B cell (primary cell): Measurements from ENCODE around the gene PALLD. TPM values are rescaled to one million over a fixed set of nuclear protein-coding genes. Genes with fewer than 3 reads are reported as not detected.

Experiments
- ATAC-seq: fragments of 200-7000 bp; cut with Tn5 transposase; one replicate; pipeline ENCODE4 v1.10.0; 2021; ENCODE audit warnings: low read depth, mild to moderate bottlenecking, moderate number of reproducible peaks, moderate library complexity
- CTCF ChIA-PET: fragments of 350-600 bp; sonication (Branson Sonifier 250); formaldehyde crosslinking; loops from one replicate; lab custom pipeline; 2021; ENCODE audit warnings: antibody characterized with exemption, inconsistent platforms; lab: Charles Lee
- POLR2A ChIA-PET: fragments of 350-600 bp; sonication (Branson Sonifier 250); formaldehyde crosslinking; loops from one replicate; lab custom pipeline; 2021; ENCODE audit warnings: antibody characterized with exemption; lab: Charles Lee
- DNase-seq: peaks from one replicate; pipeline ENCODE4 v3.0.0; 2013
- H2AFZ ChIP-seq: 2 replicates; pipeline ENCODE4 v1.6.1; 2012; ENCODE audit warnings: mild to moderate bottlenecking, low read depth, low read length; ENCODE audit not compliant: insufficient read depth, poor library complexity, severe bottlenecking
- H3K27ac ChIP-seq, 2 donors: 1 replicate in 1 of 2; 2 replicates in 1 of 2; pipeline ENCODE4 v1.5.1; 2012 to 2013; ENCODE audit warnings: low read length in 2 of 2, mild to moderate bottlenecking in 2 of 2, moderate library complexity in 1 of 2
- H3K27me3 ChIP-seq, 4 experiments: fragments of 200-600 bp in 1 of 4; sonication (generic) in 1 of 4; replicated peaks in 1 of 4; 1 replicate in 2 of 4; 2 replicates in 2 of 4; pipeline versions ENCODE4 v1.6.1 to v1.7.0; 2013 to 2016; ENCODE audit warnings: low read length in 3 of 4, mild to moderate bottlenecking in 2 of 4, mixed read lengths in 1 of 4, moderate library complexity in 1 of 4; ENCODE audit not compliant: insufficient read depth in 4 of 4, control insufficient read depth in 3 of 4; ENCODE audit errors: control extremely low read depth in 1 of 4
- H3K36me3 ChIP-seq, 2 experiments: replicated peaks in 1 of 2; 1 replicate in 1 of 2; 2 replicates in 1 of 2; pipeline versions ENCODE4 v1.6.1 to v1.7.1; 2013; ENCODE audit warnings: low read length in 1 of 2; ENCODE audit not compliant: insufficient read depth in 2 of 2, control insufficient read depth in 1 of 2; ENCODE audit errors: control extremely low read depth in 1 of 2, extremely low read depth in 1 of 2
- H3K4me1 ChIP-seq, 2 donors: fragments of 200-600 bp in 1 of 2; sonication (generic) in 1 of 2; 1 replicate in 1 of 2; 2 replicates in 1 of 2; pipeline versions ENCODE4 v1.5.1 to v1.6.1; 2013 to 2017; ENCODE audit warnings: low read length in 2 of 2; ENCODE audit not compliant: control insufficient read depth in 2 of 2, insufficient read depth in 2 of 2
- H3K4me2 ChIP-seq: replicated peaks from 2 replicates; pipeline ENCODE3; 2012; ENCODE audit warnings: mild to moderate bottlenecking, low read depth, low read length; ENCODE audit not compliant: poor library complexity, severe bottlenecking
- H3K4me3 ChIP-seq, 5 experiments: fragments of 200-600 bp in 1 of 5; sonication (generic) in 1 of 5; 1 replicate in 3 of 5; 2 replicates in 2 of 5; pipeline versions ENCODE4 v1.5.1 to v1.7.0; 2011 to 2016; ENCODE audit warnings: low read length in 4 of 5, mild to moderate bottlenecking in 4 of 5, low read depth in 2 of 5, control low read depth in 1 of 5, moderate library complexity in 1 of 5; ENCODE audit not compliant: insufficient read depth in 1 of 5; ENCODE audit errors: control extremely low read depth in 1 of 5, extremely low read depth in 1 of 5
- H3K79me2 ChIP-seq: fragments of 200-600 bp; sonication (generic); one replicate; pipeline ENCODE4 v1.6.0; 2016; ENCODE audit warnings: low read length; ENCODE audit not compliant: control insufficient read depth, insufficient read depth
- H3K9ac ChIP-seq: fragments of 200-600 bp; sonication (generic); 2 replicates; pipeline ENCODE4 v1.6.1; 2017; ENCODE audit warnings: mild to moderate bottlenecking, low read length, moderate library complexity
- H3K9me3 ChIP-seq, 3 donors: one replicate each; pipeline versions ENCODE4 v1.6.1 to v1.7.1; 2013; ENCODE audit warnings: low read length in 2 of 3; ENCODE audit not compliant: control insufficient read depth in 2 of 3, insufficient read depth in 1 of 3; ENCODE audit errors: control extremely low read depth in 1 of 3
- H4K20me1 ChIP-seq: 2 replicates; pipeline ENCODE4 v1.6.0; 2012; ENCODE audit warnings: mild to moderate bottlenecking, low read length; ENCODE audit not compliant: insufficient read depth, control insufficient read depth, poor library complexity, severe bottlenecking
- H3K27ac Mint-ChIP-seq: one replicate; pipeline ENCODE4 v1.8.0; 2021; ENCODE audit warnings: mixed read lengths
- H3K27me3 Mint-ChIP-seq: one replicate; pipeline ENCODE4 v1.8.0; 2021; ENCODE audit warnings: mixed read lengths
- H3K4me1 Mint-ChIP-seq: one replicate; pipeline ENCODE4 v1.8.0; 2021; ENCODE audit warnings: mixed read lengths
- H3K4me3 Mint-ChIP-seq: one replicate; pipeline ENCODE4 v1.8.0; 2021; ENCODE audit warnings: mixed read lengths
- H3K9me3 Mint-ChIP-seq: one replicate; pipeline ENCODE4 v1.8.0; 2022; ENCODE audit warnings: mixed read lengths; ENCODE audit not compliant: insufficient read depth
- EZH2 ChIP-seq: IDR thresholded peaks from 2 replicates; pipeline ENCODE4 v1.6.1; 2012; ENCODE audit warnings: borderline replicate concordance, low read depth, mild to moderate bottlenecking, moderate library complexity, low read length; ENCODE audit not compliant: insufficient read depth, poor library complexity, severe bottlenecking
- WGBS: methylation state at CpG from one replicate; pipeline ENCODE4 v1.1.5; 2013; ENCODE audit warnings: missing lambda C conversion rate; ENCODE audit not compliant: insufficient coverage; 5-methylcytosine and 5-hydroxymethylcytosine counted together
- intact Hi-C: fragments of 100-400 bp; cut with micrococcal nuclease; formaldehyde crosslinking; loops from one replicate; pipeline ENCODE4 v1.10.0; 2022
- polyA plus RNA-seq: library from polyadenylated mRNA; depleted of rRNA; stranded (reverse); fragments of >200 nt; gene quantifications from 2 replicates; pipeline ENCODE4 v1.2.3, GENCODE V29; 2012
- total RNA-seq, 2 donors: library from RNA; stranded (reverse); fragments of 120-200 nt in 1 of 2; gene quantifications; 1 replicate in 1 of 2; 2 replicates in 1 of 2; pipeline versions ENCODE4 v1.2.3 to v1.2.4, GENCODE V29; 2013 to 2022
- TF ChIP-seq, protein P1 (sequence below): fragments of 200-600 bp; IDR thresholded peaks from one replicate; pipeline ENCODE4 v1.8.0; 2022; ENCODE audit warnings: antibody characterized with exemption, mild to moderate bottlenecking

The PALLD gene
- total and polyA plus RNA-seq, 2 donors (not counting 1 experiment from before 2014, with no cell fraction given) = 0.63 to 0.71 TPM

DNA sequence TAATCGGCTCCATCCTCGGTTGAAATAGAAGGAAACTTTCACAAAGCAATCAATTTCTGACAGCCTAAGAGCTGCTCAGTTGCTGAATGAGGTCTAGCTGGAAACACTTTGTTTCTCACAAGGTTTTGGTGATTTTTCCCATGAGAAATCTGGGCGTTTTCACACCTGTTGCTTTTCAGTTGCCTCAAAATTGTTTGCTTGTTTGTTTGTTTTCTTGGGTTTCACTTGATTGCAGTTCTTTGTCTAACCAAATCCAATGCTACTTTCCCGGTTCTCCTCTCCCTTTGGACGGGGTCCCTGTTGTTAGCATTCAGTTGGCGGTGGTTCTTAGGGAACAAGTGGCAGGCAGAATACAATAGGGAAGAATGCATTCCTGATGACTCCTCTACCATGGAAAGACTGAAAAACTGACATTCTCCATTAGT is 135.5 kb downstream of the PALLD start:
- Histone ChIP-seq H4K20me1 (no peaks in the 10 kb centered on the region), H3K36me3 (no peaks in the 10 kb centered on the region), H3K9me3 (no peaks in the 10 kb centered on the region), H2AFZ (no peak overlapping the region), H3K27me3 (peaks cover 0 to 46% (median 19%) of the 10 kb centered on the region in 4 experiments), H3K9ac (no peak overlapping the region), H3K4me2 (no peak overlapping the region), H3K4me1 (peaks cover 7 to 9% of the 10 kb centered on the region in 2 donors), H3K4me3 (no peak overlapping the region), H3K79me2 (no peaks in the 10 kb centered on the region), H3K27ac (no peak overlapping the region)
- no peak for ATAC-seq
- ChIA-PET CTCF (no interaction called here), POLR2A (no interaction called here)
- TF ChIP-seq, protein P1, sequence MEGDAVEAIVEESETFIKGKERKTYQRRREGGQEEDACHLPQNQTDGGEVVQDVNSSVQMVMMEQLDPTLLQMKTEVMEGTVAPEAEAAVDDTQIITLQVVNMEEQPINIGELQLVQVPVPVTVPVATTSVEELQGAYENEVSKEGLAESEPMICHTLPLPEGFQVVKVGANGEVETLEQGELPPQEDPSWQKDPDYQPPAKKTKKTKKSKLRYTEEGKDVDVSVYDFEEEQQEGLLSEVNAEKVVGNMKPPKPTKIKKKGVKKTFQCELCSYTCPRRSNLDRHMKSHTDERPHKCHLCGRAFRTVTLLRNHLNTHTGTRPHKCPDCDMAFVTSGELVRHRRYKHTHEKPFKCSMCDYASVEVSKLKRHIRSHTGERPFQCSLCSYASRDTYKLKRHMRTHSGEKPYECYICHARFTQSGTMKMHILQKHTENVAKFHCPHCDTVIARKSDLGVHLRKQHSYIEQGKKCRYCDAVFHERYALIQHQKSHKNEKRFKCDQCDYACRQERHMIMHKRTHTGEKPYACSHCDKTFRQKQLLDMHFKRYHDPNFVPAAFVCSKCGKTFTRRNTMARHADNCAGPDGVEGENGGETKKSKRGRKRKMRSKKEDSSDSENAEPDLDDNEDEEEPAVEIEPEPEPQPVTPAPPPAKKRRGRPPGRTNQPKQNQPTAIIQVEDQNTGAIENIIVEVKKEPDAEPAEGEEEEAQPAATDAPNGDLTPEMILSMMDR = no peak
- Mint-ChIP-seq H3K27me3 (peaks cover 53% of the 10 kb centered on the region), H3K27ac (no peak overlapping the region), H3K9me3 (no peaks in the 10 kb centered on the region), H3K4me1 (peaks cover 8% of the 10 kb centered on the region), H3K4me3 (no peak overlapping the region)
- intact Hi-C loops = no loop called here
- 0% methylated on average over 2 of the region's 6 CpGs for WGBS
- DNase-seq = no peak

DNA sequence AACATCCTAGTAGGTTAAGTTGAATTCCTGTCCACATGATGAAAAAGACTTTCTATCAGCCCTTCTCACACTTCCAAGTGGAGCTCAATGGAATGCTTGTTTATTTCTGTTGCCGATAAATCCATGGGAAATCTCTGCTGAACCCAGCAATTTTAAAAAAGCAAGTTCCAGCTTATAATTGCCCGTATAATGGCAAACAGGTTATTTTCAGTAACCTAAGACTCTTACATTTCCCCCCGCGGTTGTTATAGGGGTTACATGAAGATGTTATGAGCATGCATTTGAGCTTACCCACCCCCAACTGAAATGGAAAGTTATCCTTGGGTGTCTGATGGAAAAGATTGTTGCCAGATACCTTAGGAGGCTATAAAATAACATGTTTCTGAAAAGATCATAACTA is 136.2 kb downstream of the PALLD start:
- no peak overlapping the region for H2AFZ ChIP-seq
- Mint-ChIP-seq H3K4me3 (no peak overlapping the region), H3K9me3 (no peaks in the 10 kb centered on the region), H3K4me1 (peaks cover 8% of the 10 kb centered on the region), H3K27ac (no peak overlapping the region), H3K27me3 (peaks cover 53% of the 10 kb centered on the region)
- no peak for DNase-seq
- H3K4me3 ChIP-seq = no peak overlapping the region
- no peak for ATAC-seq
- CTCF ChIA-PET = no interaction called here
- no peaks in the 10 kb centered on the region for H3K36me3 ChIP-seq
- no peak overlapping the region for H3K4me2 ChIP-seq
- POLR2A ChIA-PET = no interaction called here
- H4K20me1 ChIP-seq = no peaks in the 10 kb centered on the region
- TF ChIP-seq EZH2 = no peak
- TF ChIP-seq, protein P1 = no peak
- no peaks in the 10 kb centered on the region for H3K9me3 ChIP-seq
- no peaks in the 10 kb centered on the region for H3K79me2 ChIP-seq
- peaks cover 7 to 9% of the 10 kb centered on the region in 2 donors for H3K4me1 ChIP-seq
- WGBS = 63% methylated on average over 1 of the region's 4 CpGs
- no peak overlapping the region for H3K9ac ChIP-seq
- intact Hi-C loops = no loop called here
- peaks cover 0 to 46% (median 19%) of the 10 kb centered on the region in 4 experiments for H3K27me3 ChIP-seq
- no peak overlapping the region for H3K27ac ChIP-seq
